Measurements from ENCODE around the gene RARB. TPM values are rescaled to one million over a fixed set of nuclear protein-coding genes. Genes with fewer than 3 reads are reported as not detected.

The RARB gene
- polyA plus RNA-seq, 6 donors from 2014 or later: 0.13 to 0.17 TPM; not detected in 4

- ATAC-seq (ENCODE audit: low read depth in 2 of 2) (no peak), DNase-seq (no peak)
- Mint-ChIP-seq H3K4me3 (no peak overlapping the region), H3K27ac (no peak overlapping the region), H3K36me3 (no peaks in the 10 kb centered on the region), H3K4me1 (peaks cover 0 to 6% (median 0%) of the 10 kb centered on the region in 3 donors), H3K9me3 (peaks cover 0 to 5% (median 0%) of the 10 kb centered on the region in 7 donors), H3K27me3 (peaks cover 6 to 28% (median 13%) of the 10 kb centered on the region in 3 donors)
These were observed 85.7 kb downstream of the RARB start for GRCh38 chr3:25513642-25514266.

- peaks cover 0 to 6% (median 0%) of the 10 kb centered on the region in 3 donors for H3K4me1 Mint-ChIP-seq
- peaks cover 0 to 5% (median 0%) of the 10 kb centered on the region in 7 donors for H3K9me3 Mint-ChIP-seq
- no peak for DNase-seq
- H3K36me3 Mint-ChIP-seq: no peaks in the 10 kb centered on the region
- ATAC-seq (ENCODE audit: low read depth in 2 of 2): no peak
- peaks cover 0 to 25% (median 13%) of the 10 kb centered on the region in 3 donors for H3K27me3 Mint-ChIP-seq
- H3K4me3 Mint-ChIP-seq: no peak overlapping the region
- no peak overlapping the region for H3K27ac Mint-ChIP-seq
These were observed 87.1 kb downstream of the RARB start for GRCh38 chr3:25515171-25515570.

- ATAC-seq (ENCODE audit: low read depth in 2 of 2) (no peak), DNase-seq (no peak)
- Mint-ChIP-seq H3K27me3 (peaks cover 0 to 30% (median 26%) of the 10 kb centered on the region in 3 donors), H3K27ac (no peak overlapping the region), H3K36me3 (no peaks in the 10 kb centered on the region), H3K9me3 (peaks cover 0 to 3% (median 0%) of the 10 kb centered on the region in 7 donors), H3K4me1 (no peaks in the 10 kb centered on the region), H3K4me3 (no peak overlapping the region)
These were observed 93.0 kb downstream of the RARB start for GRCh38 chr3:25520926-25521559.

- ATAC-seq (ENCODE audit: low read depth in 2 of 2) (no peak), DNase-seq (no peak)
- Mint-ChIP-seq H3K4me3 (no peak overlapping the region), H3K27me3 (peaks cover 6 to 26% (median 13%) of the 10 kb centered on the region in 3 donors), H3K9me3 (peaks cover 8 to 23% (median 10%) of the 10 kb centered on the region in 7 donors), H3K36me3 (peaks cover 0 to 7% of the 10 kb centered on the region in 2 donors), H3K4me1 (no peaks in the 10 kb centered on the region), H3K27ac (no peak overlapping the region)
These were observed 99.3 kb downstream of the RARB start for GRCh38 chr3:25527336-25527735.

GRCh38 chr3:25527801-25528200, 99.7 kb downstream of the RARB start:
- DNase-seq (no peak), ATAC-seq (ENCODE audit: low read depth in 2 of 2) (no peak)
- no peak overlapping the region for H3K27ac Mint-ChIP-seq
- H3K4me3 Mint-ChIP-seq: no peak overlapping the region
- H3K4me1 Mint-ChIP-seq: no peaks in the 10 kb centered on the region
- H3K36me3 Mint-ChIP-seq: peaks cover 0 to 7% of the 10 kb centered on the region in 2 donors
- peaks cover 9 to 28% (median 11%) of the 10 kb centered on the region in 7 donors for H3K9me3 Mint-ChIP-seq
- H3K27me3 Mint-ChIP-seq: peaks cover 6 to 26% (median 11%) of the 10 kb centered on the region in 3 donors

GRCh38 chr3:25531971-25532370, 103.9 kb downstream of the RARB start:
- no peak overlapping the region for H3K4me3 Mint-ChIP-seq
- DNase-seq (no peak), ATAC-seq (ENCODE audit: low read depth in 2 of 2) (no peak)
- H3K4me1 Mint-ChIP-seq: no peaks in the 10 kb centered on the region
- H3K36me3 Mint-ChIP-seq: peaks cover 0 to 7% of the 10 kb centered on the region in 2 donors
- H3K27ac Mint-ChIP-seq: no peak overlapping the region
- peaks cover 6 to 33% (median 14%) of the 10 kb centered on the region in 7 donors for H3K9me3 Mint-ChIP-seq
- H3K27me3 Mint-ChIP-seq: peaks cover 0 to 7% (median 6%) of the 10 kb centered on the region in 3 donors

GRCh38 chr3:25532431-25533162, 104.5 kb downstream of the RARB start:
- peaks cover 6 to 33% (median 14%) of the 10 kb centered on the region in 7 donors for H3K9me3 Mint-ChIP-seq
- no peak for ATAC-seq (ENCODE audit: low read depth in 2 of 2)
- no peaks in the 10 kb centered on the region for H3K4me1 Mint-ChIP-seq
- H3K36me3 Mint-ChIP-seq: peaks cover 0 to 7% of the 10 kb centered on the region in 2 donors
- H3K27me3 Mint-ChIP-seq: peaks cover 0 to 6% (median 6%) of the 10 kb centered on the region in 3 donors
- no peak for DNase-seq
- H3K27ac Mint-ChIP-seq: no peak overlapping the region
- H3K4me3 Mint-ChIP-seq: no peak overlapping the region

- DNase-seq: no peak
- Mint-ChIP-seq H3K27me3 (no peaks in the 10 kb centered on the region), H3K4me3 (no peak overlapping the region), H3K4me1 (no peaks in the 10 kb centered on the region), H3K36me3 (peaks cover 0 to 7% of the 10 kb centered on the region in 2 donors), H3K27ac (no peak overlapping the region), H3K9me3 (peaks cover 6 to 33% (median 14%) of the 10 kb centered on the region in 7 donors)
- no peak for ATAC-seq (ENCODE audit: low read depth in 2 of 2)
These were observed 105.3 kb downstream of the RARB start for GRCh38 chr3:25533399-25533798.

- ATAC-seq (ENCODE audit: low read depth in 2 of 2) (no peak), DNase-seq (no peak)
- no peaks in the 10 kb centered on the region for H3K4me1 Mint-ChIP-seq
- no peak overlapping the region for H3K4me3 Mint-ChIP-seq
- H3K27me3 Mint-ChIP-seq: no peaks in the 10 kb centered on the region
- H3K9me3 Mint-ChIP-seq: peaks cover 6 to 33% (median 14%) of the 10 kb centered on the region in 7 donors
- peaks cover 0 to 7% of the 10 kb centered on the region in 2 donors for H3K36me3 Mint-ChIP-seq
- no peak overlapping the region for H3K27ac Mint-ChIP-seq
These were observed 105.9 kb downstream of the RARB start for GRCh38 chr3:25534007-25534406.

GRCh38 chr3:25536521-25537391, 108.7 kb downstream of the RARB start:
- peaks cover 0 to 15% (median 8%) of the 10 kb centered on the region in 7 donors for H3K9me3 Mint-ChIP-seq
- ATAC-seq (ENCODE audit: low read depth in 2 of 2): no peak
- no peak for DNase-seq
- H3K4me1 Mint-ChIP-seq: no peaks in the 10 kb centered on the region
- H3K36me3 Mint-ChIP-seq: no peaks in the 10 kb centered on the region
- peaks cover 0 to 7% (median 0%) of the 10 kb centered on the region in 3 donors for H3K27me3 Mint-ChIP-seq
- no peak overlapping the region for H3K27ac Mint-ChIP-seq
- no peak overlapping the region for H3K4me3 Mint-ChIP-seq

- no peaks in the 10 kb centered on the region for H3K4me1 Mint-ChIP-seq
- no peak overlapping the region for H3K27ac Mint-ChIP-seq
- no peak overlapping the region for H3K4me3 Mint-ChIP-seq
- H3K9me3 Mint-ChIP-seq: peaks cover 0 to 8% (median 3%) of the 10 kb centered on the region in 7 donors
- ATAC-seq (ENCODE audit: low read depth in 2 of 2) (no peak), DNase-seq (no peak)
- peaks cover 0 to 11% (median 0%) of the 10 kb centered on the region in 3 donors for H3K27me3 Mint-ChIP-seq
- no peaks in the 10 kb centered on the region for H3K36me3 Mint-ChIP-seq
These were observed 109.5 kb downstream of the RARB start for GRCh38 chr3:25537516-25537915.

- Mint-ChIP-seq H3K27ac (no peak overlapping the region), H3K27me3 (peaks cover 0 to 11% (median 6%) of the 10 kb centered on the region in 3 donors), H3K36me3 (no peaks in the 10 kb centered on the region), H3K9me3 (peaks cover 0 to 5% (median 0%) of the 10 kb centered on the region in 7 donors), H3K4me1 (no peaks in the 10 kb centered on the region), H3K4me3 (no peak overlapping the region)
- no peak for DNase-seq
- no peak for ATAC-seq (ENCODE audit: low read depth in 2 of 2)
These were observed 112.2 kb downstream of the RARB start for GRCh38 chr3:25540273-25540672.
